Activated CD8-positive, alpha-beta memory T cell treated with anti-CD3 and anti-CD28 coated beads for 36 hours (primary cell): ENCODE data around the gene HMX2. TPM values are rescaled to one million over a fixed set of nuclear protein-coding genes. Genes with fewer than 3 reads are reported as not detected.
"Not testable (repeated sequence)": the region's sequence is repeated elsewhere in the genome, so short reads cannot be mapped to it uniquely, and the experiment has no call there.

Experiments used
- CTCF ChIA-PET: fragments of 350-600 bp; sonication (Branson Sonifier 250); formaldehyde crosslinking; loops from one replicate; lab custom pipeline; 2021; ENCODE audit warnings: antibody characterized with exemption; lab: Charles Lee
- POLR2A ChIA-PET: fragments of 350-600 bp; sonication (Branson Sonifier 250); formaldehyde crosslinking; loops from one replicate; lab custom pipeline; 2021; ENCODE audit warnings: antibody characterized with exemption; lab: Charles Lee
- total RNA-seq, 2 experiments: library from RNA; stranded (reverse); gene quantifications; one replicate each; pipeline ENCODE4 v1.2.3, GENCODE V29; 2021

The HMX2 gene
- total RNA-seq, 2 experiments from 2014 or later = not detected

DNA sequence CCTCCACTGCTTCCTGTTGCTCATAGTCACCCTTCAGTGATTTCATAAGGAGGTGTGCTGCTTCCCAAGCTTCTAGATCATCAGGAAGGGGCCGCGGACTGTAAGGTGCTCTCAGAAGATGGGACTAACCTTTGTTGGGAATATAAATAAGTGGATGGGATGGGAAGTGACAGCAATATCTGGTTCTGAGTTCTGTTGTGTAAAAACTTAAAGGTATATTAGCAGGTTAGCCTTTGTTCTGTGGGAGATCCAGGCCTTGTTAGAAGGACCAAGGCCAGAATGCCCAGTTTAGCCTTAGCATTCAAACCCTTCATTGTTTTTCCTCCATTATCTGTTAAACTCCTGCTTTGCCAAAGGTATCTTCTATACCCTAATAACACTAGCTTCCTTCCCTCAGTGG, 18.7 kb downstream of the HMX2 start:
- ChIA-PET POLR2A (interaction anchor here (0.6 kb wide), 1 partner anchor 99 kb away, joined by 3 read pairs; no protein-coding TSS in a partner anchor), CTCF (interaction anchor here (1.3 kb wide), 1 partner anchor 13 kb away, joined by 3 read pairs; the partner anchor contains the start of gene BUB3)

DNA sequence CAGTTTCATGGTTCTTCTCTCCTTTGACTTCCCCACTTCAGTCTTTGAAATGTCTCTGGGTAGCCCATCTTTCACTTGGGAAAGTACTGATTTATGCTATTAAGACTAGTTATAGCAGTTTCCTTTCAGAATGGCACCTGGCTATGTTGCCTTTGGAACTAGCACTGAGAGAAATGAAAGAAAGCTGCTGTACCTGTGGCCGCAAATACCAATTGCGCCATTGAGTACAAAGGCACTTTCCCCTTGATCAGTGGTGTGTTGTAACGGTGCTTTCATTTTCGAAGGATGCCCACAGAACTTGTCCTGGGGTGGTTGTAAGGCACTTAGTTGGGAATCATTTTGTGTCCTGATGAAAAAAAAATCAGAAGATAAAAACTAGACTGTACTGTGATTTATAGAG, 23.0 kb downstream of the HMX2 start:
- CTCF ChIA-PET = no interaction called here
- POLR2A ChIA-PET = interaction anchor here (0.6 kb wide), 1 partner anchor 12 kb away, joined by 4 read pairs; no protein-coding TSS in a partner anchor

GRCh38 chr10:123171616-123172015, 23.7 kb downstream of the HMX2 start:
- POLR2A ChIA-PET, CTCF ChIA-PET: not testable (repeated sequence)

- ChIA-PET CTCF (no interaction called here), POLR2A (no interaction called here)
Measured at GRCh38 chr10:123175389-123176387, 27.8 kb downstream of the HMX2 start.

- POLR2A ChIA-PET, CTCF ChIA-PET: not testable (repeated sequence)
Measured at GRCh38 chr10:123178390-123178789, 30.5 kb downstream of the HMX2 start.

GRCh38 chr10:123180101-123181090, 32.5 kb downstream of the HMX2 start:
- POLR2A ChIA-PET = no interaction called here
- CTCF ChIA-PET = no interaction called here

DNA sequence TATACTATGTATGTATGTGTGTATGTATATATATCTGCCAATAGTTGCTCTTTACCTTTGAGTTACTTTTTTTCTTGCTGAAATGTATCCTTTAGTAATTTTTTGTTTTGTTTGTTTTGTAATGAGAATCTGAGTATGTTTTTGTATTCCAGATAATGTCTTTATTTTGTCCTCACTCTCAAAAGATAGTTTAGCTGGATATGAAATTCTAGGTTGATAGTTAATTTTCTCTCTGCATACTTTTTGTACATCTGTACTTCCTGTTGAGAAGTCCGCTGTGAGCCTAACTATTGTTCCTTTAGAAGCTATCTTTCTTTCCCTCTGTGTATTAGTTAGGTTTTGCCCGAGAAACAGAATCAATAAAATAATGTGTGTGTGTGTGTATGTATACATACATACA, 35.8 kb downstream of the HMX2 start:
- ChIA-PET CTCF (no interaction called here), POLR2A (no interaction called here)

DNA sequence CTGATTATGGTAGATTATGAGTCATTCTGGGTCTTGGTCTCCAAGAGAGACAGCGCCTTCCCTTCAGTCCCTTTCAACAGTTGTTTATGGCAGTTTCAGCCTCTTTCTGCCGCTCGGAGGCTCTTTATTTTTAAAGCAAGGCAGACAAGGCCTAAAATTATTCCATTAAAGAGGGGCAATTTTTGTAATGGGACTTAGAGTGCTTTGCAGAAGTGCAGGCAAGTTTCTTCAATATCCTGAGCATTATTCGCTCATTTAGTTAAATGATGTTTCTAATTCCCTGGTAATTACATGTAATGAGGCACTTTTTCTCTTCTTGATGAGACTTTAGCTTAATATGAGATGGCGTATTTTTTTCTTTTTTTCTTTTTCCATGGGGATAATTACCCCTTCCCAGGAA, 39.8 kb downstream of the HMX2 start:
- POLR2A ChIA-PET = no interaction called here

GRCh38 chr10:123191886-123192285, 44.0 kb downstream of the HMX2 start:
- CTCF ChIA-PET = no interaction called here

More for the DNA sequence above, 39.8 kb downstream of the HMX2 start:
- CTCF ChIA-PET = no interaction called here

GRCh38 chr10:123194056-123194455, 46.1 kb downstream of the HMX2 start:
- ChIA-PET CTCF (interaction anchor here (0.6 kb wide), 1 partner anchor 985 kb away, joined by 3 read pairs; no protein-coding TSS in a partner anchor), POLR2A (no interaction called here)

More at GRCh38 chr10:123191886-123192285, 44.0 kb downstream of the HMX2 start:
- POLR2A ChIA-PET = no interaction called here

Other genes starting within 250 kb of the HMX2 start
- gene FAM24A, start 237.5 kb upstream of the HMX2 start, total RNA-seq = not detected
- 10 to 100 TPM; 10.1 to 10.9 TPM for gene C10orf88, start 193.9 kb upstream of the HMX2 start, total RNA-seq
- 1 to 10 TPM; 4.9 to 6.3 TPM for gene PSTK, start 167.7 kb upstream of the HMX2 start, total RNA-seq
- gene IKZF5, start 139.3 kb upstream of the HMX2 start, total RNA-seq = 10 to 100 TPM; 19.6 to 23.1 TPM
- 10 to 100 TPM; 26.6 to 27.0 TPM for gene ACADSB, start 139.1 kb upstream of the HMX2 start, total RNA-seq
- gene HMX3, start 12.2 kb upstream of the HMX2 start, total RNA-seq = under 1 TPM; 0.25 to 0.42 TPM
- 100 to 1,000 TPM; 270 to 277 TPM for gene BUB3, start 6.3 kb downstream of the HMX2 start, total RNA-seq